ENCODE measurements around the gene UNC5C. TPM values are rescaled to one million over a fixed set of nuclear protein-coding genes. Genes with fewer than 3 reads are reported as not detected.

UNC5C gene
- total and polyA plus RNA-seq, 4 donors = 0.27 to 1.2 (median 0.78) TPM

GRCh38 chr4:95213366-95213765, 335.4 kb downstream of the UNC5C start:
- Histone ChIP-seq H3K4me3 (ENCODE audit: low read depth in 1 of 3, low read length in 3 of 3) (no peak overlapping the region), H3K27me3 (ENCODE audit: control insufficient read depth in 4 of 4, insufficient read depth in 4 of 4, low read length in 3 of 4) (no peaks in the 10 kb centered on the region), H3K9me3 (ENCODE audit: control insufficient read depth in 4 of 4, low read length in 3 of 4) (no peaks in the 10 kb centered on the region), H3K36me3 (ENCODE audit: control insufficient read depth in 4 of 4, insufficient read depth in 3 of 4, low read depth in 1 of 4, low read length in 3 of 4) (no peaks in the 10 kb centered on the region), H3K27ac (ENCODE audit: low read depth in 1 of 2, low read length in 2 of 2) (no peak overlapping the region), H3K4me1 (ENCODE audit: control insufficient read depth in 4 of 4, insufficient read depth in 4 of 4, low read length in 3 of 4) (no peaks in the 10 kb centered on the region), H3K9ac (ENCODE audit: low read depth in 1 of 2, low read length in 2 of 2) (no peak overlapping the region)
- DNase-seq (ENCODE audit: low spot score) = no peak
- TF ChIP-seq GABPA (IDR thresholded peaks at IDR 0.05 in 1 of 2, conservative IDR thresholded peaks at IDR 0.05 in 1 of 2) = no peak
- no peak for TF ChIP-seq HNF4G (IDR thresholded peaks at IDR 0.05)
- no peak for TF ChIP-seq REST (IDR thresholded peaks at IDR 0.05)
- TF ChIP-seq, protein P1, sequence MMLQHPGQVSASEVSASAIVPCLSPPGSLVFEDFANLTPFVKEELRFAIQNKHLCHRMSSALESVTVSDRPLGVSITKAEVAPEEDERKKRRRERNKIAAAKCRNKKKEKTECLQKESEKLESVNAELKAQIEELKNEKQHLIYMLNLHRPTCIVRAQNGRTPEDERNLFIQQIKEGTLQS (IDR thresholded peaks at IDR 0.05) = no peak
- TF ChIP-seq RAD21 (IDR thresholded peaks at IDR 0.05) = no peak
- no peak for TF ChIP-seq NR2F2 (IDR thresholded peaks at IDR 0.05)
- no peak for TF ChIP-seq RXRA (IDR thresholded peaks at IDR 0.05)
- TF ChIP-seq, protein P2, sequence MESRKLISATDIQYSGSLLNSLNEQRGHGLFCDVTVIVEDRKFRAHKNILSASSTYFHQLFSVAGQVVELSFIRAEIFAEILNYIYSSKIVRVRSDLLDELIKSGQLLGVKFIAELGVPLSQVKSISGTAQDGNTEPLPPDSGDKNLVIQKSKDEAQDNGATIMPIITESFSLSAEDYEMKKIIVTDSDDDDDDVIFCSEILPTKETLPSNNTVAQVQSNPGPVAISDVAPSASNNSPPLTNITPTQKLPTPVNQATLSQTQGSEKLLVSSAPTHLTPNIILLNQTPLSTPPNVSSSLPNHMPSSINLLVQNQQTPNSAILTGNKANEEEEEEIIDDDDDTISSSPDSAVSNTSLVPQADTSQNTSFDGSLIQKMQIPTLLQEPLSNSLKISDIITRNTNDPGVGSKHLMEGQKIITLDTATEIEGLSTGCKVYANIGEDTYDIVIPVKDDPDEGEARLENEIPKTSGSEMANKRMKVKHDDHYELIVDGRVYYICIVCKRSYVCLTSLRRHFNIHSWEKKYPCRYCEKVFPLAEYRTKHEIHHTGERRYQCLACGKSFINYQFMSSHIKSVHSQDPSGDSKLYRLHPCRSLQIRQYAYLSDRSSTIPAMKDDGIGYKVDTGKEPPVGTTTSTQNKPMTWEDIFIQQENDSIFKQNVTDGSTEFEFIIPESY (IDR thresholded peaks at IDR 0.05) = no peak
- no peak for TF ChIP-seq EGR1 (IDR thresholded peaks at IDR 0.05; ENCODE audit: low read depth in 2 of 2)
- no peak for TF ChIP-seq FOXA2 (IDR thresholded peaks at IDR 0.05)
- 64% methylated on average over 8 of the region's 8 CpGs for WGBS

DNA sequence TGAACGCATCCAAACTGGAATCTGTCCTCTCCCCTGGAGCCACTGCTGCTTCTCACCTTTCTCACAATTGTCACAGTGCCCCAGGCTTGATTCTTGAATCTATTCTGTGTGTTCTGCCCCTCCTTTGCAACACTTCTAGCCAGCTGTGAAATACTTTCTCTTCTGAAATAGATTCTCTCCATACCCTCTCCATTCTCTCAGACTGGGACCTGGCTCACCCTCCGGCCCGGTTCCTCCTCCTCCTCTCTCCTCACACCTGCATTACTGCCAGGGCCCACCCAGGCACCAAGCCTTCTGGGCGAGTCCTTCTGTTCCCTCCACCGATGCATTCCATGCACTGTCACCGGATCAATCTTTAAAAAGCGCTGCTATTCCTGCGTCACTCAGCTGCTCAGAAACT, 336.1 kb downstream of the UNC5C start:
- Histone ChIP-seq H3K9ac (ENCODE audit: low read depth in 1 of 2, low read length in 2 of 2) (no peak overlapping the region), H3K27ac (ENCODE audit: low read depth in 1 of 2, low read length in 2 of 2) (no peak overlapping the region), H3K9me3 (ENCODE audit: control insufficient read depth in 4 of 4, low read length in 3 of 4) (no peaks in the 10 kb centered on the region), H3K4me1 (ENCODE audit: control insufficient read depth in 4 of 4, insufficient read depth in 4 of 4, low read length in 3 of 4) (no peaks in the 10 kb centered on the region), H3K4me3 (ENCODE audit: low read depth in 1 of 3, low read length in 3 of 3) (no peak overlapping the region), H3K36me3 (ENCODE audit: control insufficient read depth in 4 of 4, insufficient read depth in 3 of 4, low read depth in 1 of 4, low read length in 3 of 4) (no peaks in the 10 kb centered on the region), H3K27me3 (ENCODE audit: control insufficient read depth in 4 of 4, insufficient read depth in 4 of 4, low read length in 3 of 4) (no peaks in the 10 kb centered on the region)
- 62% methylated on average over 8 of the region's 8 CpGs for WGBS
- no peak for TF ChIP-seq FOXA2 (IDR thresholded peaks at IDR 0.05)
- TF ChIP-seq, protein P2 (IDR thresholded peaks at IDR 0.05) = no peak
- no peak for TF ChIP-seq YY1 (IDR thresholded peaks at IDR 0.05)
- no peak for TF ChIP-seq EGR1 (IDR thresholded peaks at IDR 0.05; ENCODE audit: low read depth in 2 of 2)
- TF ChIP-seq TAF1 (conservative IDR thresholded peaks at IDR 0.05) = no peak
- TF ChIP-seq RXRA (IDR thresholded peaks at IDR 0.05) = no peak
- TF ChIP-seq, protein P1 (IDR thresholded peaks at IDR 0.05) = no peak
- TF ChIP-seq MAX (IDR thresholded peaks at IDR 0.05) = no peak
- no peak for TF ChIP-seq REST (IDR thresholded peaks at IDR 0.05)
- no peak for TF ChIP-seq RAD21 (IDR thresholded peaks at IDR 0.05)
- TF ChIP-seq CTCF (IDR thresholded peaks at IDR 0.05; ENCODE audit: low read depth, low read length, missing input control) = no peak
- no peak for TF ChIP-seq FOXA1 (IDR thresholded peaks at IDR 0.05)
- TF ChIP-seq GABPA (IDR thresholded peaks at IDR 0.05 in 1 of 2, conservative IDR thresholded peaks at IDR 0.05 in 1 of 2) = no peak
- TF ChIP-seq SP1 (IDR thresholded peaks at IDR 0.05) = no peak
- no peak for DNase-seq (ENCODE audit: low spot score)
